Upper lobe of left lung (tissue), 6 donors: Measurements from ENCODE around the gene CTNNA1. TPM values are rescaled to one million over a fixed set of nuclear protein-coding genes. Genes with fewer than 3 reads are reported as not detected.

ENCODE experiments used
- ATAC-seq, 2 donors: fragments of 200-7000 bp; cut with Tn5 transposase; one replicate each; pipeline ENCODE4 v1.9.1; 2022; ENCODE audit warnings: mild to moderate bottlenecking in 2 of 2, moderate library complexity in 2 of 2; ENCODE audit not compliant: low FRiP score in 2 of 2
- DNase-seq, 2 donors: peaks; one replicate each; pipeline ENCODE4 v3.0.0-alpha.2; 2019 to 2020
- H3K27ac ChIP-seq, 4 donors: fragments of 200-600 bp; sonication (generic); one replicate each; pipeline ENCODE4 v1.5.1; 2016 to 2019
- H3K27me3 ChIP-seq, 4 donors: fragments of 200-600 bp; sonication (generic); one replicate each; pipeline ENCODE4 v1.5.1; 2017 to 2019
- H3K36me3 ChIP-seq, 4 donors: fragments of 200-600 bp; sonication (generic); one replicate each; pipeline ENCODE4 v1.5.1; 2016 to 2019
- H3K4me1 ChIP-seq, 4 donors: fragments of 200-600 bp; sonication (generic); one replicate each; pipeline ENCODE4 v1.5.1; 2018 to 2019
- H3K4me3 ChIP-seq, 4 donors: fragments of 200-600 bp; sonication (generic); one replicate each; pipeline ENCODE4 v1.5.1; 2017 to 2019; ENCODE audit warnings: mild to moderate bottlenecking in 2 of 4, moderate library complexity in 1 of 4
- H3K9me3 ChIP-seq, 4 donors: fragments of 200-600 bp; sonication (generic); one replicate each; pipeline ENCODE4 v1.5.1; 2018 to 2019
- CTCF ChIP-seq, 6 experiments: fragments of 450-650 bp in 4 of 6; fragments of 200-600 bp in 2 of 6; sonication (generic) in 2 of 6; IDR thresholded peaks; one replicate each; pipeline ENCODE4 v1.5.1; 2016 to 2019; ENCODE audit warnings: antibody characterized with exemption in 6 of 6
- EP300 ChIP-seq, 4 donors: sonication (generic); formaldehyde crosslinking; IDR thresholded peaks; one replicate each; pipeline ENCODE4 v1.5.1; 2017; ENCODE audit warnings: antibody characterized with exemption in 4 of 4, control low read depth in 2 of 4
- POLR2A ChIP-seq, 4 donors: fragments of 450-650 bp; IDR thresholded peaks; one replicate each; pipeline ENCODE4 v1.5.1; 2016 to 2017; ENCODE audit warnings: antibody characterized with exemption in 4 of 4, mild to moderate bottlenecking in 2 of 4
- POLR2AphosphoS5 ChIP-seq, 2 donors: sonication (generic); formaldehyde crosslinking; IDR thresholded peaks; one replicate each; pipeline ENCODE4 v1.5.1; 2017; ENCODE audit warnings: antibody characterized with exemption in 2 of 2
- WGBS, 2 donors: methylation state at CpG; one replicate each; pipeline ENCODE4 v1.1.5; 2017 to 2018; 5-methylcytosine and 5-hydroxymethylcytosine counted together
- total RNA-seq, 6 donors: library from RNA; depleted of rRNA in 4 of 6; stranded (reverse); fragments of >200 nt in 4 of 6; gene quantifications; one replicate each; pipeline versions ENCODE4 v1.1.0 to v1.2.1, GENCODE V29; 2016 to 2021
- donor health status: DM: no; HTN: no; CAD: no; lungs with moderate emphysema.
- donor health status: DM: no; HTN: yes; CAD: no; lungs with severe emphysema.

The CTNNA1 gene
- total RNA-seq, 6 donors from 2014 or later = 352 to 505 (median 415) TPM

GRCh38 chr5:138875552-138875875 lies 122.3 kb downstream of the CTNNA1 start:
- 71 to 89% methylated on average over 2 of the region's 2 CpGs for WGBS, 2 donors
- H3K27me3 ChIP-seq = no peaks in the 10 kb centered on the region
- no peaks in the 10 kb centered on the region for H3K36me3 ChIP-seq
- TF ChIP-seq EP300 (IDR thresholded peaks at IDR 0.05) = no peak
- no peak for TF ChIP-seq CTCF (IDR thresholded peaks at IDR 0.05)
- TF ChIP-seq POLR2A (IDR thresholded peaks at IDR 0.05) = no peak
- TF ChIP-seq POLR2AphosphoS5 (IDR thresholded peaks at IDR 0.05) = no peak
- no peak for ATAC-seq
- no peaks in the 10 kb centered on the region for H3K9me3 ChIP-seq
- no peak overlapping the region for H3K4me3 ChIP-seq
- no peak for DNase-seq
- peaks cover 33 to 42% (median 38%) of the 10 kb centered on the region in 4 donors for H3K4me1 ChIP-seq
- no peak overlapping the region for H3K27ac ChIP-seq

GRCh38 chr5:138875946-138876345 lies 122.7 kb downstream of the CTNNA1 start:
- WGBS, 2 donors = 95 to 98% methylated on average over 3 of the region's 3 CpGs
- no peak for DNase-seq
- Histone ChIP-seq H3K9me3 (no peaks in the 10 kb centered on the region), H3K27me3 (no peaks in the 10 kb centered on the region), H3K36me3 (no peaks in the 10 kb centered on the region), H3K27ac (no peak overlapping the region), H3K4me1 (peaks cover 30 to 37% (median 34%) of the 10 kb centered on the region in 4 donors), H3K4me3 (no peak overlapping the region)
- ATAC-seq = no peak
- no peak for TF ChIP-seq POLR2AphosphoS5 (IDR thresholded peaks at IDR 0.05)
- TF ChIP-seq EP300 (IDR thresholded peaks at IDR 0.05) = no peak
- TF ChIP-seq POLR2A (IDR thresholded peaks at IDR 0.05) = no peak
- TF ChIP-seq CTCF (IDR thresholded peaks at IDR 0.05) = no peak

- H3K27me3 ChIP-seq = no peaks in the 10 kb centered on the region
- no peaks in the 10 kb centered on the region for H3K36me3 ChIP-seq
- ATAC-seq = peak in 1 of 2 donors; percentile 9
- peaks cover 23 to 29% (median 27%) of the 10 kb centered on the region in 4 donors for H3K4me1 ChIP-seq
- TF ChIP-seq CTCF (IDR thresholded peaks at IDR 0.05) = no peak
- TF ChIP-seq POLR2A (IDR thresholded peaks at IDR 0.05) = no peak
- TF ChIP-seq POLR2AphosphoS5 (IDR thresholded peaks at IDR 0.05) = no peak
- no peak for TF ChIP-seq EP300 (IDR thresholded peaks at IDR 0.05)
- H3K27ac ChIP-seq = no peak overlapping the region
- no peak overlapping the region for H3K4me3 ChIP-seq
- DNase-seq = no peak
- no peaks in the 10 kb centered on the region for H3K9me3 ChIP-seq
- 88 to 92% methylated on average over 4 of the region's 4 CpGs for WGBS, 2 donors
Measured at GRCh38 chr5:138876811-138877210, 123.6 kb downstream of the CTNNA1 start.

- H3K9me3 ChIP-seq = no peaks in the 10 kb centered on the region
- TF ChIP-seq CTCF (IDR thresholded peaks at IDR 0.05) = no peak
- WGBS, 2 donors = 73% methylated on average over 7 of the region's 7 CpGs
- ATAC-seq (no peak), DNase-seq (no peak)
- no peak overlapping the region for H3K27ac ChIP-seq
- peaks cover 19 to 21% (median 19%) of the 10 kb centered on the region in 4 donors for H3K4me1 ChIP-seq
- H3K36me3 ChIP-seq = no peaks in the 10 kb centered on the region
- no peaks in the 10 kb centered on the region for H3K27me3 ChIP-seq
- no peak overlapping the region for H3K4me3 ChIP-seq
Measured at GRCh38 chr5:138878437-138879235, 125.4 kb downstream of the CTNNA1 start.

- Histone ChIP-seq H3K27ac (no peak overlapping the region), H3K9me3 (no peaks in the 10 kb centered on the region), H3K27me3 (no peaks in the 10 kb centered on the region), H3K4me1 (peaks cover 0 to 9% (median 6%) of the 10 kb centered on the region in 4 donors), H3K36me3 (peaks cover 9 to 24% (median 10%) of the 10 kb centered on the region in 4 donors), H3K4me3 (no peak overlapping the region)
- no peak for TF ChIP-seq EP300 (IDR thresholded peaks at IDR 0.05)
- no peak for TF ChIP-seq CTCF (IDR thresholded peaks at IDR 0.05)
- TF ChIP-seq POLR2AphosphoS5 (IDR thresholded peaks at IDR 0.05) = no peak
- TF ChIP-seq POLR2A (IDR thresholded peaks at IDR 0.05) = no peak
- DNase-seq = no peak
- no peak for ATAC-seq
Measured at GRCh38 chr5:138883211-138883610, 130.0 kb downstream of the CTNNA1 start.
